K562 (cell line): ENCODE measurements around the gene FCRL6. TPM values are rescaled to one million over a fixed set of nuclear protein-coding genes. Genes with fewer than 3 reads are reported as not detected.

Experiments
- ARID4B ChIP-seq: sonication (generic); formaldehyde crosslinking; IDR thresholded peaks from 2 replicates; pipeline ENCODE4 v1.8.0; 2022; ENCODE audit warnings: mild to moderate bottlenecking, missing genetic modification reagents
- DACH1 ChIP-seq: fragments of 450-650 bp; IDR thresholded peaks from 2 replicates; pipeline ENCODE4 v1.6.1; 2018; ENCODE audit not compliant: partially characterized antibody
- GATAD2B ChIP-seq: fragments of 450-650 bp; IDR thresholded peaks from 2 replicates; pipeline ENCODE4 v1.6.1; 2017; ENCODE audit warnings: mild to moderate bottlenecking, borderline replicate concordance
- HIVEP1 ChIP-seq: fragments of 250-450 bp; sonication (Bioruptor Pico); IDR thresholded peaks from 2 replicates; pipeline ENCODE4 v1.4.0; 2020; ENCODE audit warnings: mild to moderate bottlenecking
- KLF10 ChIP-seq: fragments of 250-450 bp; sonication (Bioruptor Pico); IDR thresholded peaks from 2 replicates; pipeline ENCODE4 v1.6.1; 2021; ENCODE audit warnings: matching md5 sums
- MYBL2 ChIP-seq, 2 experiments: fragments of 450-650 bp in 1 of 2; sonication (generic) in 1 of 2; formaldehyde crosslinking in 1 of 2; IDR thresholded peaks; 2 replicates each; pipeline versions ENCODE4 v1.6.1 to v1.8.1; 2017 to 2022; ENCODE audit warnings: borderline replicate concordance in 1 of 2, inconsistent platforms in 1 of 2, low read depth in 1 of 2, mild to moderate bottlenecking in 1 of 2, missing genetic modification reagents in 1 of 2, moderate library complexity in 1 of 2
- NCOA1 ChIP-seq: fragments of 450-650 bp; IDR thresholded peaks from 2 replicates; pipeline ENCODE4 v1.6.1; 2016; ENCODE audit warnings: low read depth
- NCOA4 ChIP-seq: fragments of 450-650 bp; IDR thresholded peaks from 2 replicates; pipeline ENCODE4 v1.6.1; 2018; ENCODE audit warnings: mild to moderate bottlenecking; ENCODE audit not compliant: partially characterized antibody
- RAD51 ChIP-seq: fragments of 450-650 bp; IDR thresholded peaks from 2 replicates; pipeline ENCODE4 v1.7.1; 2016; ENCODE audit warnings: low read depth, mild to moderate bottlenecking, borderline replicate concordance
- SMARCE1 ChIP-seq: fragments of 450-650 bp; IDR thresholded peaks from 2 replicates; pipeline ENCODE4 v1.7.1; 2016; ENCODE audit warnings: mild to moderate bottlenecking
- TAL1 ChIP-seq: fragments of 450-650 bp; IDR thresholded peaks from 2 replicates; pipeline ENCODE4 v1.6.1; 2016; ENCODE audit warnings: mild to moderate bottlenecking
- ZBTB17 ChIP-seq: fragments of 450-650 bp; formaldehyde crosslinking; IDR thresholded peaks from 2 replicates; pipeline ENCODE4 v1.4.0; 2020; ENCODE audit warnings: mild to moderate bottlenecking
- ZNF121 ChIP-seq: sonication (generic); formaldehyde crosslinking; conservative IDR thresholded peaks from 2 replicates; pipeline ENCODE4 v1.8.0; 2022; ENCODE audit warnings: missing genetic modification reagents
- ZNF140 ChIP-seq: fragments of 250-450 bp; sonication (Bioruptor Pico); IDR thresholded peaks from 2 replicates; pipeline ENCODE4 v1.8.0; 2021; ENCODE audit warnings: moderate library complexity, mild to moderate bottlenecking, inconsistent platforms
- ZNF24 ChIP-seq: fragments of 450-650 bp; IDR thresholded peaks from 2 replicates; pipeline ENCODE4 v1.6.1; 2016
- ZNF507 ChIP-seq: conservative IDR thresholded peaks from 2 replicates; pipeline ENCODE4 v1.6.1; 2017; ENCODE audit warnings: missing genetic modification characterization, missing compliant biosample characterization
- ZNF57 ChIP-seq: fragments of 450-650 bp; formaldehyde crosslinking; IDR thresholded peaks from 2 replicates; pipeline ENCODE4 v1.4.0; 2020; ENCODE audit warnings: mild to moderate bottlenecking, moderate library complexity
- ZNF79 ChIP-seq: fragments of 250-450 bp; sonication (Bioruptor Pico); IDR thresholded peaks from 2 replicates; pipeline ENCODE4 v1.4.0; 2020; ENCODE audit warnings: low read depth, mild to moderate bottlenecking, moderate library complexity
- polyA plus RNA-seq, 8 experiments: library from polyadenylated mRNA; depleted of rRNA in 4 of 8; stranded (reverse) in 5 of 8; unstranded in 3 of 8; fragments of >200 nt; fragmentation: Nextera tagmentation in 2 of 8; fragmentation: Illumina TruSeq in 1 of 8; extraction: Ambion mirVana in 2 of 8; extraction: Trizol in 1 of 8; gene quantifications; 2 replicates each; pipeline versions ENCODE4 v1.2.1 to v1.2.3, GENCODE V29; 2011 to 2014; ENCODE audit warnings: inconsistent platforms in 1 of 8, missing spikeins in 1 of 8
- total RNA-seq, 7 experiments: library from RNA; depleted of rRNA in 6 of 7; stranded (reverse); fragments of >200 nt in 6 of 7; fragmentation: Illumina TruSeq in 2 of 7; extraction: Trizol in 2 of 7; gene quantifications; 2 replicates each; pipeline versions ENCODE4 v1.2.1 to v1.2.3, GENCODE V29; 2011 to 2021; ENCODE audit warnings: low replicate concordance in 1 of 7
- TF ChIP-seq, protein P1 (sequence below): sonication (generic); formaldehyde crosslinking; IDR thresholded peaks from 2 replicates; pipeline ENCODE4 v1.8.1; 2023; ENCODE audit warnings: mild to moderate bottlenecking, missing genetic modification reagents, moderate library complexity
- TF ChIP-seq, protein P2 (sequence below): IDR thresholded peaks from 2 replicates; pipeline ENCODE4 v1.6.1; 2012; ENCODE audit warnings: low read depth, low read length, improper control_type of control experiment, borderline replicate concordance

FCRL6 gene
- total and polyA plus RNA-seq, 9 of the 15 experiments (the other 6 are each of a cell fraction or from before 2014, with no cell fraction given), result not detected

- TF ChIP-seq ZNF57 (no peak), SMARCE1 (0 out of 2 replicates have a peak, but pooled peaks have one; percentile 45), ARID4B (CRISPR knock-in tag) (peak; percentile 92), ZNF79 (CRISPR knock-in tag) (no peak), DACH1 (no peak), HIVEP1 (CRISPR knock-in tag) (0 out of 2 replicates have a peak, but pooled peaks have one; percentile 42), ZNF24 (peak; percentile 17; the same call in 1 of the 2 replicates), NCOA4 (no peak), NCOA1 (no peak), ZBTB17 (CRISPR knock-in tag) (peak; percentile 73), KLF10 (CRISPR knock-in tag) (no peak), ZNF121 (CRISPR knock-in tag) (no peak), ZNF140 (CRISPR knock-in tag) (no peak), RAD51 (peak; percentile 93), GATAD2B (no peak; the same call in 1 of the 2 replicates), MYBL2 (IDR thresholded peaks at IDR 0.05; ENCODE audit: low read depth) (no peak), MYBL2 (CRISPR knock-in tag; IDR thresholded peaks at IDR 0.05; ENCODE audit: borderline replicate concordance) (no peak), TAL1 (no peak), ZNF507 (no peak)
- TF ChIP-seq, protein P1, sequence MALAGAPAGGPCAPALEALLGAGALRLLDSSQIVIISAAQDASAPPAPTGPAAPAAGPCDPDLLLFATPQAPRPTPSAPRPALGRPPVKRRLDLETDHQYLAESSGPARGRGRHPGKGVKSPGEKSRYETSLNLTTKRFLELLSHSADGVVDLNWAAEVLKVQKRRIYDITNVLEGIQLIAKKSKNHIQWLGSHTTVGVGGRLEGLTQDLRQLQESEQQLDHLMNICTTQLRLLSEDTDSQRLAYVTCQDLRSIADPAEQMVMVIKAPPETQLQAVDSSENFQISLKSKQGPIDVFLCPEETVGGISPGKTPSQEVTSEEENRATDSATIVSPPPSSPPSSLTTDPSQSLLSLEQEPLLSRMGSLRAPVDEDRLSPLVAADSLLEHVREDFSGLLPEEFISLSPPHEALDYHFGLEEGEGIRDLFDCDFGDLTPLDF (CRISPR knock-in tag), result no peak
- TF ChIP-seq, protein P2, sequence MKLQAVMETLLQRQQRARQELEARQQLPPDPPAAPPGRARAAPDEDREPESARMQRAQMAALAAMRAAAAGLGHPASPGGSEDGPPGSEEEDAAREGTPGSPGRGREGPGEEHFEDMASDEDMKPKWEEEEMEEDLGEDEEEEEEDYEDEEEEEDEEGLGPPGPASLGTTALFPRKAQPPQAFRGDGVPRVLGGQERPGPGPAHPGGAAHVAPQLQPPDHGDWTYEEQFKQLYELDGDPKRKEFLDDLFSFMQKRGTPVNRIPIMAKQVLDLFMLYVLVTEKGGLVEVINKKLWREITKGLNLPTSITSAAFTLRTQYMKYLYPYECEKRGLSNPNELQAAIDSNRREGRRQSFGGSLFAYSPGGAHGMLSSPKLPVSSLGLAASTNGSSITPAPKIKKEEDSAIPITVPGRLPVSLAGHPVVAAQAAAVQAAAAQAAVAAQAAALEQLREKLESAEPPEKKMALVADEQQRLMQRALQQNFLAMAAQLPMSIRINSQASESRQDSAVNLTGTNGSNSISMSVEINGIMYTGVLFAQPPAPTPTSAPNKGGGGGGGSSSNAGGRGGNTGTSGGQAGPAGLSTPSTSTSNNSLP, result no peak
Measured at GRCh38 chr1:159780583-159781582, 21.3 kb upstream of the FCRL6 start, which contains the start of gene DUSP23 (continued).
